GM21619 (cell line): ENCODE results near the gene STYXL1.
A peak's percentile ranks its signal among the peaks of the same experiment; 100 is the strongest.
"Not testable (repeated sequence)": the region's sequence is repeated elsewhere in the genome, so short reads cannot be mapped to it uniquely, and the experiment has no call there.

Source experiments
- ATAC-seq: cut with Tn5 transposase; IDR thresholded peaks from one replicate; pipeline ENCODE4 v1.9.1; 2021; ENCODE audit not compliant: unreplicated experiment

The STYXL1 gene

GRCh38 chr7:76066716-76067503 is 19.1 kb upstream of the STYXL1 start:
- ATAC-seq: no peak

- ATAC-seq: no peak
These were observed 17.3 kb upstream of the STYXL1 start for GRCh38 chr7:76065016-76065612.

- no peak for ATAC-seq
These were observed 16.6 kb upstream of the STYXL1 start for GRCh38 chr7:76064208-76064970.

- no peak for ATAC-seq
These were observed 15.7 kb upstream of the STYXL1 start for GRCh38 chr7:76063525-76063924.

GRCh38 chr7:76063114-76063513 is 15.3 kb upstream of the STYXL1 start:
- no peak for ATAC-seq

- no peak for ATAC-seq
These were observed 14.5 kb upstream of the STYXL1 start for GRCh38 chr7:76062254-76062653.

- ATAC-seq: no peak
These were observed 13.0 kb upstream of the STYXL1 start for GRCh38 chr7:76060842-76061241.

- not testable (repeated sequence) for ATAC-seq
These were observed 10.9 kb upstream of the STYXL1 start for GRCh38 chr7:76058745-76059144.

GRCh38 chr7:76057813-76058145 is 10.0 kb upstream of the STYXL1 start:
- no peak for ATAC-seq

GRCh38 chr7:76057103-76057812 is 9.5 kb upstream of the STYXL1 start:
- ATAC-seq: no peak

GRCh38 chr7:76056241-76056640 is 8.4 kb upstream of the STYXL1 start:
- no peak for ATAC-seq

- ATAC-seq: no peak
These were observed 6.6 kb upstream of the STYXL1 start for GRCh38 chr7:76054123-76055120.

- no peak for ATAC-seq
These were observed 5.7 kb upstream of the STYXL1 start for GRCh38 chr7:76053461-76053860.

- ATAC-seq: not testable (repeated sequence)
These were observed 4.9 kb upstream of the STYXL1 start for GRCh38 chr7:76052681-76053080.

GRCh38 chr7:76051840-76052239 is 4.0 kb upstream of the STYXL1 start:
- no peak for ATAC-seq

GRCh38 chr7:76050545-76050944 is 2.7 kb upstream of the STYXL1 start:
- no peak for ATAC-seq

GRCh38 chr7:76049295-76049694 is 1.5 kb upstream of the STYXL1 start:
- ATAC-seq: no peak

- no peak for ATAC-seq
These were observed 828 bp upstream of the STYXL1 start for GRCh38 chr7:76048668-76048988.

- ATAC-seq: peak; percentile 4
These were observed 442 bp downstream of the STYXL1 start for GRCh38 chr7:76047305-76047810.

- ATAC-seq: no peak
These were observed 3.4 kb downstream of the STYXL1 start for GRCh38 chr7:76044375-76044865.
